22Rv1 (cell line): ENCODE measurements around the gene PKNOX1.

Source experiments
- CTCF ChIP-seq: fragments of 450-650 bp; IDR thresholded peaks from 2 replicates; pipeline ENCODE4 v1.5.1; 2017; ENCODE audit warnings: mild to moderate bottlenecking
- ZFX ChIP-seq: fragments of 450-650 bp; IDR thresholded peaks from 2 replicates; pipeline ENCODE4 v1.6.1; 2017; ENCODE audit warnings: antibody characterized with exemption, borderline replicate concordance

GRCh38 chr21:42925114-42925926 is 49.0 kb upstream of the PKNOX1 start, which contains the start of gene ERVH48-1:
- TF ChIP-seq CTCF (no peak), ZFX (no peak)
